ENCODE measurements around the gene MPZL1. TPM values are rescaled to one million over a fixed set of nuclear protein-coding genes. Genes with fewer than 3 reads are reported as not detected.
A peak's percentile ranks its signal among the peaks of the same experiment; 100 is the strongest.

The MPZL1 gene
- total and polyA plus RNA-seq, 4 experiments from 2014 or later: 5.4 to 15.8 (median 7.9) TPM

GRCh38 chr1:167676916-167677848, 44.6 kb upstream of the MPZL1 start:
- Mint-ChIP-seq H3K9me3 (no peaks in the 10 kb centered on the region), H3K36me3 (peaks cover 32 to 49% of the 10 kb centered on the region in 2 donors), H3K27ac (peak overlapping the region in 4 of 7 donors; percentile 5 to 83 (median 78)), H3K4me3 (no peak overlapping the region), H3K27me3 (no peaks in the 10 kb centered on the region), H3K4me1 (peaks cover 19 to 41% (median 34%) of the 10 kb centered on the region in 4 donors)
- Histone ChIP-seq H3K36me3 (ENCODE audit: insufficient read depth, low read length) (peaks cover 57% of the 10 kb centered on the region), H3K4me3 (ENCODE audit: low read length in 2 of 2) (no peak overlapping the region), H3K4me1 (ENCODE audit: insufficient read depth, low read length) (peaks cover 65% of the 10 kb centered on the region), H3K27ac (ENCODE audit: low read depth, low read length) (peak overlapping the region; percentile 6), H3K9me3 (ENCODE audit: control insufficient read depth in 1 of 2, low read length in 2 of 2) (no peaks in the 10 kb centered on the region), H3K27me3 (ENCODE audit: insufficient read depth, low read length) (no peaks in the 10 kb centered on the region)
- intact Hi-C loops (cut with micrococcal nuclease): no loop called here
- DNase-seq: no peak
- ChIA-PET POLR2A (ENCODE audit: partially characterized antibody) (no interaction called here), CTCF (ENCODE audit: partially characterized antibody) (interaction anchor here (1.6 to 5.9 kb wide), 2 partner anchors 11 to 76 kb away, joined by 10 to 37 read pairs; no protein-coding TSS in a partner anchor)

- H3K4me1 ChIP-seq (ENCODE audit: insufficient read depth, low read length): peaks cover 53% of the 10 kb centered on the region
- POLR2A ChIA-PET (ENCODE audit: partially characterized antibody): no interaction called here
Measured at GRCh38 chr1:167678422-167678821, 43.4 kb upstream of the MPZL1 start.

GRCh38 chr1:167678838-167679237, 42.9 kb upstream of the MPZL1 start:
- Histone ChIP-seq H3K27me3 (ENCODE audit: insufficient read depth, low read length) (no peaks in the 10 kb centered on the region), H3K36me3 (ENCODE audit: insufficient read depth, low read length) (peaks cover 54% of the 10 kb centered on the region), H3K9me3 (ENCODE audit: control insufficient read depth in 1 of 2, low read length in 2 of 2) (no peaks in the 10 kb centered on the region), H3K27ac (ENCODE audit: low read depth, low read length) (no peak overlapping the region), H3K4me3 (ENCODE audit: low read length in 2 of 2) (no peak overlapping the region), H3K4me1 (ENCODE audit: insufficient read depth, low read length) (peaks cover 49% of the 10 kb centered on the region)
- Mint-ChIP-seq H3K36me3 (peaks cover 19 to 47% of the 10 kb centered on the region in 2 donors), H3K27me3 (no peaks in the 10 kb centered on the region), H3K27ac (no peak overlapping the region), H3K9me3 (no peaks in the 10 kb centered on the region), H3K4me3 (no peak overlapping the region), H3K4me1 (peaks cover 2 to 28% (median 21%) of the 10 kb centered on the region in 4 donors)
- POLR2A ChIA-PET (ENCODE audit: partially characterized antibody): no interaction called here
- DNase-seq: no peak
- CTCF ChIA-PET (ENCODE audit: partially characterized antibody): interaction anchor here (5.9 kb wide), 1 partner anchor 78 kb away, joined by 37 read pairs; no protein-coding TSS in a partner anchor
- intact Hi-C loops (cut with micrococcal nuclease): no loop called here

More at GRCh38 chr1:167678422-167678821, 43.4 kb upstream of the MPZL1 start:
- H3K27ac Mint-ChIP-seq: no peak overlapping the region
- H3K36me3 Mint-ChIP-seq: peaks cover 23 to 47% of the 10 kb centered on the region in 2 donors
- Histone ChIP-seq H3K27ac (ENCODE audit: low read depth, low read length) (no peak overlapping the region), H3K4me3 (ENCODE audit: low read length in 2 of 2) (no peak overlapping the region), H3K9me3 (ENCODE audit: control insufficient read depth in 1 of 2, low read length in 2 of 2) (no peaks in the 10 kb centered on the region), H3K27me3 (ENCODE audit: insufficient read depth, low read length) (no peaks in the 10 kb centered on the region), H3K36me3 (ENCODE audit: insufficient read depth, low read length) (peaks cover 55% of the 10 kb centered on the region)
- no peaks in the 10 kb centered on the region for H3K9me3 Mint-ChIP-seq
- DNase-seq: no peak
- intact Hi-C loops (cut with micrococcal nuclease): no loop called here
- H3K27me3 Mint-ChIP-seq: no peaks in the 10 kb centered on the region
- H3K4me3 Mint-ChIP-seq: no peak overlapping the region
- CTCF ChIA-PET (ENCODE audit: partially characterized antibody): interaction anchor here (1.6 to 5.9 kb wide), 2 partner anchors 10 to 77 kb away, joined by 10 to 37 read pairs; no protein-coding TSS in a partner anchor
- H3K4me1 Mint-ChIP-seq: peaks cover 7 to 32% (median 24%) of the 10 kb centered on the region in 4 donors

- Mint-ChIP-seq H3K4me1 (peaks cover 0 to 25% (median 18%) of the 10 kb centered on the region in 4 donors), H3K27ac (no peak overlapping the region), H3K36me3 (peaks cover 22 to 50% of the 10 kb centered on the region in 2 donors), H3K4me3 (no peak overlapping the region), H3K27me3 (no peaks in the 10 kb centered on the region), H3K9me3 (no peaks in the 10 kb centered on the region)
- Histone ChIP-seq H3K9me3 (ENCODE audit: control insufficient read depth in 1 of 2, low read length in 2 of 2) (no peaks in the 10 kb centered on the region), H3K4me1 (ENCODE audit: insufficient read depth, low read length) (peaks cover 41% of the 10 kb centered on the region), H3K27ac (ENCODE audit: low read depth, low read length) (peak overlapping the region; percentile 5), H3K36me3 (ENCODE audit: insufficient read depth, low read length) (peaks cover 52% of the 10 kb centered on the region), H3K4me3 (ENCODE audit: low read length in 2 of 2) (no peak overlapping the region), H3K27me3 (ENCODE audit: insufficient read depth, low read length) (no peaks in the 10 kb centered on the region)
- ChIA-PET POLR2A (ENCODE audit: partially characterized antibody) (no interaction called here), CTCF (ENCODE audit: partially characterized antibody) (interaction anchor here (3.1 to 5.9 kb wide), 2 partner anchors 43 to 79 kb away, joined by 16 to 37 read pairs; no protein-coding TSS in a partner anchor)
- no peak for DNase-seq
- intact Hi-C loops (cut with micrococcal nuclease): loop anchor here (10.0 kb wide), 1 partner anchor 415 kb away; no protein-coding TSS in a partner anchor
Measured at GRCh38 chr1:167679714-167680113, 42.1 kb upstream of the MPZL1 start.

GRCh38 chr1:167681024-167681423, 40.8 kb upstream of the MPZL1 start:
- peak overlapping the region in 6 of 7 donors; percentile 57 to 90 (median 76) for H3K27ac Mint-ChIP-seq
- H3K4me3 Mint-ChIP-seq: no peak overlapping the region
- no peaks in the 10 kb centered on the region for H3K9me3 Mint-ChIP-seq
- Histone ChIP-seq H3K4me3 (ENCODE audit: low read length in 2 of 2) (no peak overlapping the region), H3K27ac (ENCODE audit: low read depth, low read length) (peak overlapping the region; percentile 24), H3K27me3 (ENCODE audit: insufficient read depth, low read length) (no peaks in the 10 kb centered on the region), H3K36me3 (ENCODE audit: insufficient read depth, low read length) (peaks cover 57% of the 10 kb centered on the region), H3K4me1 (ENCODE audit: insufficient read depth, low read length) (peaks cover 33% of the 10 kb centered on the region), H3K9me3 (ENCODE audit: control insufficient read depth in 1 of 2, low read length in 2 of 2) (no peaks in the 10 kb centered on the region)
- H3K36me3 Mint-ChIP-seq: peaks cover 29 to 57% of the 10 kb centered on the region in 2 donors
- intact Hi-C loops (cut with micrococcal nuclease): loop anchor here (10.0 kb wide), 1 partner anchor 416 kb away; no protein-coding TSS in a partner anchor
- peaks cover 0 to 25% (median 17%) of the 10 kb centered on the region in 4 donors for H3K4me1 Mint-ChIP-seq
- H3K27me3 Mint-ChIP-seq: no peaks in the 10 kb centered on the region
- POLR2A ChIA-PET (ENCODE audit: partially characterized antibody): interaction anchor here (0.9 to 1.0 kb wide), 2 partner anchors 26 to 81 kb away, joined by 3 read pairs; no protein-coding TSS in a partner anchor
- CTCF ChIA-PET (ENCODE audit: partially characterized antibody): interaction anchor here (1.2 to 5.9 kb wide), 4 partner anchors 12 to 80 kb away, joined by 3 to 37 read pairs (median 10); no protein-coding TSS in a partner anchor
- no peak for DNase-seq

GRCh38 chr1:167681451-167682098, 40.2 kb upstream of the MPZL1 start:
- intact Hi-C loops (cut with micrococcal nuclease): loop anchor here (10.0 kb wide), 1 partner anchor 417 kb away; no protein-coding TSS in a partner anchor
- peak overlapping the region in 6 of 7 donors; percentile 57 to 90 (median 84) for H3K27ac Mint-ChIP-seq
- Histone ChIP-seq H3K4me3 (ENCODE audit: low read length in 2 of 2) (no peak overlapping the region), H3K9me3 (ENCODE audit: control insufficient read depth in 1 of 2, low read length in 2 of 2) (no peaks in the 10 kb centered on the region), H3K27me3 (ENCODE audit: insufficient read depth, low read length) (no peaks in the 10 kb centered on the region), H3K27ac (ENCODE audit: low read depth, low read length) (peak overlapping the region; percentile 24), H3K4me1 (ENCODE audit: insufficient read depth, low read length) (peaks cover 27% of the 10 kb centered on the region), H3K36me3 (ENCODE audit: insufficient read depth, low read length) (peaks cover 60% of the 10 kb centered on the region)
- CTCF ChIA-PET (ENCODE audit: partially characterized antibody): interaction anchor here (1.2 to 5.9 kb wide), 4 partner anchors 12 to 80 kb away, joined by 3 to 37 read pairs (median 10); no protein-coding TSS in a partner anchor
- H3K4me1 Mint-ChIP-seq: peaks cover 1 to 28% (median 15%) of the 10 kb centered on the region in 4 donors
- POLR2A ChIA-PET (ENCODE audit: partially characterized antibody): interaction anchor here (0.9 kb wide), 1 partner anchor 82 kb away, joined by 3 read pairs; no protein-coding TSS in a partner anchor
- no peak for DNase-seq
- H3K9me3 Mint-ChIP-seq: no peaks in the 10 kb centered on the region
- no peaks in the 10 kb centered on the region for H3K27me3 Mint-ChIP-seq
- peak overlapping the region in 1 of 8 donors; percentile 32 for H3K4me3 Mint-ChIP-seq
- peaks cover 30 to 57% of the 10 kb centered on the region in 2 donors for H3K36me3 Mint-ChIP-seq
